Heart right ventricle (tissue), 16 donors: ENCODE data around the gene CAMK2N2. TPM values are rescaled to one million over a fixed set of nuclear protein-coding genes. Genes with fewer than 3 reads are reported as not detected.

Experiments used
- ATAC-seq, 8 donors: fragments of 200-7000 bp; cut with Tn5 transposase; one replicate each; pipeline ENCODE4 v1.9.1; 2020; ENCODE audit warnings: mild to moderate bottlenecking in 8 of 8, moderate library complexity in 8 of 8, moderate number of reproducible peaks in 1 of 8
- DNase-seq, 2 donors: peaks; one replicate each; pipeline ENCODE4 v3.0.0-alpha.2; 2020
- H3K27ac ChIP-seq, 10 donors: fragments of 200-600 bp; sonication (generic) in 2 of 10; one replicate each; pipeline versions ENCODE4 v1.5.0 to v1.8.0; 2020 to 2022; ENCODE audit warnings: mild to moderate bottlenecking in 3 of 10
- H3K27me3 ChIP-seq, 7 donors: fragments of 200-600 bp; one replicate each; pipeline ENCODE4 v1.8.0; 2021 to 2022; ENCODE audit warnings: mild to moderate bottlenecking in 2 of 7
- H3K36me3 ChIP-seq, 9 donors: fragments of 200-600 bp; sonication (generic) in 1 of 9; one replicate each; pipeline versions ENCODE4 v1.5.0 to v1.8.0; 2020 to 2022; ENCODE audit warnings: mild to moderate bottlenecking in 2 of 9
- H3K4me1 ChIP-seq, 9 donors: fragments of 200-600 bp; sonication (generic) in 1 of 9; one replicate each; pipeline versions ENCODE4 v1.5.0 to v1.8.0; 2020 to 2022; ENCODE audit warnings: mild to moderate bottlenecking in 4 of 9
- H3K4me3 ChIP-seq, 10 donors: fragments of 200-600 bp; sonication (generic) in 2 of 10; one replicate each; pipeline versions ENCODE4 v1.5.0 to v1.8.0; 2020 to 2022; ENCODE audit warnings: mild to moderate bottlenecking in 7 of 10, moderate library complexity in 2 of 10
- H3K9me3 ChIP-seq, 11 donors: fragments of 200-600 bp in 10 of 11; sonication (generic) in 2 of 11; one replicate each; pipeline versions ENCODE4 v1.5.0 to v1.8.0; 2013 to 2022; ENCODE audit warnings: mild to moderate bottlenecking in 2 of 11, control low read depth in 1 of 11, moderate library complexity in 1 of 11
- WGBS, 2 donors: extraction: QIAGEN DNeasy Blood & Tissue Kit; methylation state at CpG; one replicate each; pipeline ENCODE4 v1.1.7; 2013; ENCODE audit warnings: inconsistent platforms in 1 of 2; 5-methylcytosine and 5-hydroxymethylcytosine counted together
- intact Hi-C, 10 donors: fragments of 100-400 bp; cut with DNase I; formaldehyde crosslinking; loops; one replicate each; pipeline versions ENCODE4 v1.11.1 to v1.14.2; 2022
- polyA plus RNA-seq, 2 donors: library from polyadenylated mRNA; stranded (reverse); fragments of 200-250 nt; gene quantifications; one replicate each; pipeline ENCODE4 v1.2.3, GENCODE V29; 2013
- total RNA-seq, 10 donors: library from RNA; stranded (reverse); fragmentation: NEBNext Ultra II Directional in 3 of 10; extraction: Animal tissue kit (Norgen Biotek cat#: 25700) in 3 of 10; gene quantifications; one replicate each; pipeline versions ENCODE4 v1.2.1 to v1.2.4, GENCODE V29; 2021 to 2023
- TF ChIP-seq, protein P1 (sequence below), 9 donors: fragments of 200-600 bp; sonication (generic) in 2 of 9; IDR thresholded peaks; one replicate each; pipeline versions ENCODE4 v1.5.0 to v1.8.0; 2021 to 2022; ENCODE audit warnings: antibody characterized with exemption in 9 of 9, mild to moderate bottlenecking in 5 of 9, moderate library complexity in 1 of 9
- donor health status: Arrhythmogenic right ventricular cardiomyopathy.
- donor health status: ischemic (EF 13 %, LVEDD 7.1; RV severe dilation, severe dysfunction).
- donor health status: healthy with polysubstance abuse.
- donor health status: DM: no; HTN: yes; CAD: no.
- donor health status: DM: no; HTN: no; CAD: no.
- donor health status: ischemic (EF 25% LVEDD 6.9; RV normal size, moderate dysfunction).
- donor health status: ischemic (EF 25% LVEDD 5.7; RV mildly dilated, moderate dysfunction).
- donor health status: healthy.
- donor health status: DM: yes; HTN: yes; CAD: no.
- donor health status: Ischemic cardiomyopathy.
- donor health status: ischemic (EF 35%, LVEDD 5.7; RV mildly dilated, moderate dysfunction).
- donor health status: nonischemic (EF 11% LVEDD 7.7; RV severe dilation, severe dysfunction).
- donor health status: DM: yes; HTN: yes; CAD: no.
- donor health status: PGD.
- donor health status: ischemic (EF 29% LVEDD 5.4; RV normal size, mild dysfunction).
- donor health status: nonischemic (EF 23%, LVEDD 6.1; RV moderate dilation, normal function).

CAMK2N2 gene
- total and polyA plus RNA-seq, 12 donors: 0.12 to 0.30 (median 0.23) TPM; not detected in 8

DNA sequence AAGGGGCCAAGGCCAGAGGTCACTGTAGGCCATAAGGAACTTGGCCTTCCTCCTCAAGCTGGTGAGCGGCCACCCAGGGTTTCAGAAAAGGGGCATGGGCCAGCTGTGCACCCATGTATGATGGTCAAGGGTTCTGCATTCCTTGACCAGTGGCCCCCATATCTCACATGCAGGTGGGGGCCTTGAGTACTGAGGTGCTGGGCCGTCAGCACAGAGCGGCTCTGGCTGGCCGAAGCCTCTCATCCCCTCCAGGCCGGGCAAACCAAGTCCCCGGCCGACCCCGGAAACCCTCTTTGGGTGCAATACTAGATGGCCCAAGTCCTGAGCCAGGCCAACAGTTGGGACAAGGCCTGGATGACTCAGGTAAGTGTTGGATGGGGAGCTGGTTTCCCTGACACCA lies 22.1 kb downstream of the CAMK2N2 start:
- no peaks in the 10 kb centered on the region for H3K9me3 ChIP-seq
- DNase-seq (no peak), ATAC-seq (no peak)
- intact Hi-C loops: no loop called here
- peaks cover 0 to 8% (median 7%) of the 10 kb centered on the region in 9 donors for H3K4me1 ChIP-seq
- H3K4me3 ChIP-seq: no peak overlapping the region
- H3K36me3 ChIP-seq: peaks cover 0 to 25% (median 13%) of the 10 kb centered on the region in 9 donors
- TF ChIP-seq, protein P1, sequence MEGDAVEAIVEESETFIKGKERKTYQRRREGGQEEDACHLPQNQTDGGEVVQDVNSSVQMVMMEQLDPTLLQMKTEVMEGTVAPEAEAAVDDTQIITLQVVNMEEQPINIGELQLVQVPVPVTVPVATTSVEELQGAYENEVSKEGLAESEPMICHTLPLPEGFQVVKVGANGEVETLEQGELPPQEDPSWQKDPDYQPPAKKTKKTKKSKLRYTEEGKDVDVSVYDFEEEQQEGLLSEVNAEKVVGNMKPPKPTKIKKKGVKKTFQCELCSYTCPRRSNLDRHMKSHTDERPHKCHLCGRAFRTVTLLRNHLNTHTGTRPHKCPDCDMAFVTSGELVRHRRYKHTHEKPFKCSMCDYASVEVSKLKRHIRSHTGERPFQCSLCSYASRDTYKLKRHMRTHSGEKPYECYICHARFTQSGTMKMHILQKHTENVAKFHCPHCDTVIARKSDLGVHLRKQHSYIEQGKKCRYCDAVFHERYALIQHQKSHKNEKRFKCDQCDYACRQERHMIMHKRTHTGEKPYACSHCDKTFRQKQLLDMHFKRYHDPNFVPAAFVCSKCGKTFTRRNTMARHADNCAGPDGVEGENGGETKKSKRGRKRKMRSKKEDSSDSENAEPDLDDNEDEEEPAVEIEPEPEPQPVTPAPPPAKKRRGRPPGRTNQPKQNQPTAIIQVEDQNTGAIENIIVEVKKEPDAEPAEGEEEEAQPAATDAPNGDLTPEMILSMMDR (IDR thresholded peaks at IDR 0.05): no peak
- no peak overlapping the region for H3K27ac ChIP-seq
- 91% methylated on average over 8 of the region's 8 CpGs for WGBS, 2 donors
- H3K27me3 ChIP-seq: peaks cover 0 to 8% (median 3%) of the 10 kb centered on the region in 7 donors

DNA sequence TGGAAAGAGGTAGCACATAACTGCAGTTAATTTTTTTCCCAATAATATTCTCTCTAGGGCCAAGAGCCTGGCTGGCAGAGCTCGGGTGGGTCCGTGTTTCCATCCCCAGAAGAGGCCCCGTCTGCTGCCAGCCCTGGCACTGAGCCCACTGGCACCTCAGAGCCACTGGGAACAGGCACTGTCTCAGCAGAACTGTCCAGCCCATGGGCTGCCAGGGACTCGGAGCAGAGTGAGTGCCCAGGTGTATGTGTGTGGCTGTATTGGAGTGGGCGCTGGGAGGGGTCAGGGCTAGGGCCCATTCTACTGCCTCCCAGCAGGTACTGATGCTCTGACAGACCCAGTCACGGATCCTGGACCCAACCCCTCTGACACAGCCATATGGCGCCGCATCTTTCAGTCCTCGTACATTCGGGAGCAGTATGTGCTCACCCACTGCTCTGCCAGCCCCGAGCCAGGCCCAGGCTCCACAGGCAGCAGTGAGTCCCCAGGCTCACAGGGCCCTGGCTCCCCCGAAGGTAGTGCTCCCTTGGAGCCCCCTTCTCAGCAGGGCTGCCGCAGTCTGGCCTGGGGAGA lies 23.0 kb downstream of the CAMK2N2 start:
- intact Hi-C loops: no loop called here
- no peaks in the 10 kb centered on the region for H3K9me3 ChIP-seq
- 72 to 73% methylated on average over 13 of the region's 13 CpGs for WGBS, 2 donors
- H3K36me3 ChIP-seq: peaks cover 0 to 16% (median 11%) of the 10 kb centered on the region in 9 donors
- peaks cover 0 to 9% (median 5%) of the 10 kb centered on the region in 7 donors for H3K27me3 ChIP-seq
- H3K4me3 ChIP-seq: no peak overlapping the region
- H3K27ac ChIP-seq: no peak overlapping the region
- TF ChIP-seq, protein P1 (IDR thresholded peaks at IDR 0.05): no peak
- ATAC-seq (no peak), DNase-seq (no peak)
- H3K4me1 ChIP-seq: peaks cover 0 to 8% (median 7%) of the 10 kb centered on the region in 9 donors

DNA sequence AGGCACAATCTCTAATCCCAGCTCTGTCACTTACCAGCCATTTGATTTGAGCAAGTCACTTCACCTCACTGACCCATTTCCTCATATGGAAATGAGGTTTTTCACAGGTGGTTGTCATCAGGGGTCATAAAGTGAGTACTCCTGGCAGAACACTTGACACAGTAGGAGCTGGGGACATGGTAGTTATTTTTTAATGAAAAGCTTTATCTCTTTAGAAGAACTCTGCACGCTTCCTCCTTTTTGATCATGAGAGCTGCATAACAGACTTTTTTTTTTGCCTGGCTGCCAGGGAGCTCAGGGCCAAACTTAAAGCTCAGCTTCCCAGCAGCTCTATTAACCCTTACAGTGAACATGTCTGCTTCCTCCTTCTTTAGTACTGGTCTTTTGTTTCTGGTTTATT lies 23.5 kb downstream of the CAMK2N2 start:
- intact Hi-C loops: no loop called here
- Histone ChIP-seq H3K27ac (no peak overlapping the region), H3K9me3 (no peaks in the 10 kb centered on the region), H3K4me1 (peaks cover 0 to 8% (median 7%) of the 10 kb centered on the region in 9 donors), H3K36me3 (peaks cover 0 to 10% (median 6%) of the 10 kb centered on the region in 9 donors), H3K27me3 (peaks cover 0 to 15% (median 10%) of the 10 kb centered on the region in 7 donors), H3K4me3 (no peak overlapping the region)
- no peak for ATAC-seq
- TF ChIP-seq, protein P1 (IDR thresholded peaks at IDR 0.05): no peak
- WGBS, 2 donors: 30 to 46% methylated on average over 1 of the region's 1 CpG
- DNase-seq: no peak

DNA sequence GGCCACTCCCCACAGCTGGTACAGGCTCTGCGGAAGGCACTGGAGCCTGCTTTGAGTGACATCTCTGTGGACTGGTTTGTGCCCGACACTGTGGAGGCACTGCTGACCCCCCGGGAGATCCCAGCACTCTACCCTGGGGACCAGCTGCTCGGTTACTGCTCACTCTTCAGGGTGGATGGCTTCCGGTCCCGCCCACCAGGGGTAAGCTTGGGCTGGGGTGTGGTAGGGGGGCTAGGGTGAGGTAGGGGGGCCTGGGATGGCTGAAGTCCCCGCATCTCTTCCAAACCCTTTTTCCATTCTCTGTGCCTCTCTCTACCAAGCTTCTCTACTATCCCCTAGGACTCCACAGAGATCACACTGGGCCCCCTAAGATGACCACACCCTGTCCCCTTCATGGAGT lies 24.1 kb downstream of the CAMK2N2 start:
- intact Hi-C loops: no loop called here
- TF ChIP-seq, protein P1 (IDR thresholded peaks at IDR 0.05): no peak

More for the DNA sequence above, 24.1 kb downstream of the CAMK2N2 start:
- H3K4me3 ChIP-seq: no peak overlapping the region
- peaks cover 0 to 5% (median under 1%) of the 10 kb centered on the region in 9 donors for H3K36me3 ChIP-seq
- no peak for DNase-seq
- H3K4me1 ChIP-seq: peaks cover 0 to 8% (median 7%) of the 10 kb centered on the region in 9 donors
- H3K27me3 ChIP-seq: peaks cover 0 to 20% (median 16%) of the 10 kb centered on the region in 7 donors
- no peak for ATAC-seq
- H3K9me3 ChIP-seq: no peaks in the 10 kb centered on the region
- WGBS, 2 donors: 66 to 71% methylated on average over 7 of the region's 7 CpGs
- no peak overlapping the region for H3K27ac ChIP-seq
